Measurements from ENCODE around the gene SLC16A12.
"Not testable (repeated sequence)": the region's sequence is repeated elsewhere in the genome, so short reads cannot be mapped to it uniquely, and the experiment has no call there.

The SLC16A12 gene

GRCh38 chr10:89470628-89471027 is 64.8 kb downstream of the SLC16A12 start:
- DNase-seq (ENCODE audit: low read depth): no peak

GRCh38 chr10:89469517-89469916 is 65.9 kb downstream of the SLC16A12 start:
- DNase-seq (ENCODE audit: low read depth): no peak

GRCh38 chr10:89468191-89468965 is 67.0 kb downstream of the SLC16A12 start:
- no peak for DNase-seq (ENCODE audit: low read depth)

GRCh38 chr10:89466599-89467035 is 68.8 kb downstream of the SLC16A12 start:
- DNase-seq (ENCODE audit: low read depth): peak; percentile 38

DNA sequence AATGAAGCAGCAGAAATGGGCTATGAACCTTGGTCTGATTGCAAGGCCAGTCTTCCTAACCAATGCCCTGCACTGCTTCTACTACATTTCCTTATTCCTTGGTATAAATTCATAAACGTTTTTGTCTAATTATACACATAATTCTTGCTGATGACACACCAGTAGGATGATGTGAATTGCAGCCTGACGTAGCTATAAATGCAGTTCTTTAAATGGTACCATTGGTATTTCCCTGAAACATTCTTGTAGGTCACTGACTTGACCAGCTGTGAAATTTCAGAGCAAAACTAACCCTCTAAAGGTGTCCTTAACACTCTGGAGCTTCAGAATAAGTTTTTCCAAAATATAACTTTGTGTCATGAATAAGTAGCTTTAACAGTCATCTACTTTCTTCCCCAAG is 70.2 kb downstream of the SLC16A12 start:
- DNase-seq (ENCODE audit: low read depth): no peak

GRCh38 chr10:89463846-89464537 is 71.4 kb downstream of the SLC16A12 start:
- DNase-seq (ENCODE audit: low read depth): no peak

DNA sequence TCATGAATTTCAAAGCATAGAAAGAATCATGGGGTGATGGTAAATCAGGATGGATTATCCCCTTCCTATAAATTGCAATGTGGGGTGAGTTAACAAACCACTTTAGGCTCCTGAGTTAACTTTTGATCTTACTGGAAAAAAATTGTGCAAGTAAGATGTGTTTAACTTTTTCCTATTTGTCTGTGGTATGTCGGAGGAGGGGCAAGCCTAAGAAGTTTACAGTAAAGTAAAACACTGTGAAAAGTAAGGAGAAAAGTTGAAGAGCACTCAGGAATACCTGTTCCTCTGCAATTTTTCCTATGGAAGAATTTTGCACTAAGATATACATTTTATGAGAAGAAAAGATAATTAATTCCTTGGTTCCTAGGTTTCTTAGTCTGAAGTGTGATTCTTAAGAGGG is 76.6 kb downstream of the SLC16A12 start:
- no peak for DNase-seq (ENCODE audit: low read depth)

- peak; percentile 60 for DNase-seq (ENCODE audit: low read depth)
These were observed 77.1 kb downstream of the SLC16A12 start for GRCh38 chr10:89458291-89458690.

DNA sequence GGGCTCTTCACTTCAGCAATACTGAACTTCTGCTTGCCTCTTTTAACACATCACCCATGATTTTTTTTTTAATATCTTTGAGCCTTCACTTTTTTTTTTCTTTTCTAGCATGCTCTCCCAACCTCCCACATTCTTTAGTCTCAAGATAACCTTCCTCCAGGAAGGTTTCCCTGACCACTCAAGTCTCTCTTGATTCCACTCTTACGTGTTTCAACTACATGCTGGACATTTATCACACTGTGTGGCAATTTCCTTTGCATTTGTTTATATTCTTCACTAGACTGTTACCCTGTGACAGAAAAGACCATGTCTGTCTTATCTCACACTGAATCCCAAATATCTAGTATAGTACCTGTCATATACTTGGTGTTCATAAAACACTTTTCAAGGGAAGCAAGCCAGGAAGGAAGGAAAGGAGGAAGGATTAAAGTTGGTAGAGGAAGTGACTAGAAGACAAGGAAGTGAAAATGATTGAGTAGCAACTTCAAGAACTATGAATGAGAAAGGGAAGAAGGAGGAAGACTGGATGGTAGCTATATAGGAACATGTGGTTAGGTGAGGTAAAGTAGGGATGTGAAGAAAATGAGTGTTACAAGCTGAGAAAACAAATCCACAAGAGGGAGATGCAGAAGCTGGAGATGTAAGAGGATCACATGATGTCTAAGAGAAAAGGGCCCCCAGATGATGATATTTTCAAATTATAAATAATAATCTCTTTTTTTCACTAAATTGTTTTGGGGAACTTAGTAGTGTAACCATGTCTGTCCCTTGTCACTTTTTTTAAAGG is 80.6 kb downstream of the SLC16A12 start:
- DNase-seq (ENCODE audit: low read depth): no peak

- no peak for DNase-seq (ENCODE audit: low read depth)
These were observed 83.2 kb downstream of the SLC16A12 start for GRCh38 chr10:89452193-89452592.

DNA sequence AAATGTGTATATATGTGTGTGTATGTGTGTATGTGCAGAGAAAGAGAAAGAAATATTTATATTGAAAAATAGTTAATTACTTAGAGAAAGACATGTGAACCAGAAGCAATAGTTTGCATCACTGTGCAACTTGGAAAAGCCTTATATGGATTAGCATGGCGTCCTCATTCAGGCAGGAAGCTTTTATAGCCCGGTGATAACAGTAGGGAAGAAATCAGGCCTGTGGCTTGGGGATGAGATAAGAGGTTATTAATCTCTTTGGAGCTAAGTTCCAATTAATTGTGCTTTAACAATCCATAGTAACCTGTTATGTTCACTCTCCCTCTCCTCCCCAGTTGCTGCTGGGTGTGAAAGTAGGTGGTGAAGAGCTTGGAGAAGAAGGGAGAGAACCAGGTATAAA is 84.5 kb downstream of the SLC16A12 start:
- DNase-seq (ENCODE audit: low read depth): no peak

GRCh38 chr10:89444819-89445218 is 90.6 kb downstream of the SLC16A12 start:
- not testable (repeated sequence) for DNase-seq (ENCODE audit: low read depth)

DNA sequence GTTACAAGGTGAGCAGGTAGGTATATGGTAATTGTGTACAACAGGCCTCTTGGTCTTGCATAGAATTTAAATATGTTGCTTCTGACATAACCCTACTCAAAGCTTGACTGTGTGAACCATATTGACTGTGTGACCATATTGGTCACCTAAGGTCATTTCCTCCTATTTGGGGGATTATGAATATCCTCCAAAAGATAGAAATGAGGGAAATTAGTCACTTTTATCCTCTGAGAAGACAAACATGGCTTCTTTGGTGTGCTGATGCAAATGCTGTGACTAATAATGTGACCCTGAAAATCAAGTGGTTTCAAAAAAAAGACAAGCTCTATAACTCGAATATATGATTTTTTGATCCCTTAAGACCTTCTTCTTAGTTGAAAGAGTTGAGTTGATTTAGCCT is 93.1 kb downstream of the SLC16A12 start:
- DNase-seq (ENCODE audit: low read depth): no peak

- no peak for DNase-seq (ENCODE audit: low read depth)
These were observed 95.0 kb downstream of the SLC16A12 start for GRCh38 chr10:89440226-89441009.

DNA sequence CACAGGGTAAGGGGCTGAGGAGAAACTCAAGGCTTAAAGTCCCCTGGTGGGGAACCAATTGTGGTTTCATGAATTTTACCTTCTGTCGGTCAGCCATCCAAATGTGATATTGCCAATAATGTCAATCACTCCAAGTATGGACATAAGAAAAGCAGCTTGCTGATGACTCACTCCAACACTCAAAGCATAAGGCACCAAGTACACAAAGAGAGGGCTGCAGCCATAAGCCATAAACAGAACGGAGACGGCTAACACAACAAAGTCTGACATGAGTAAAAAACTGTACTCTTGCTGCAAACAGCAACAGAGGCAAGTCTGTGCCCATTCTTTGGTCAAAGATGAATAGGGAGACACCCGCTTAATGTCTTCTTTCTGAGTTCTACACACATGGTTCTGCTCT is 96.9 kb downstream of the SLC16A12 start:
- no peak for DNase-seq (ENCODE audit: low read depth)

- DNase-seq (ENCODE audit: low read depth): peak; percentile 67
These were observed 103.4 kb downstream of the SLC16A12 start for GRCh38 chr10:89431977-89432376.

- DNase-seq (ENCODE audit: low read depth): no peak
These were observed 106.5 kb downstream of the SLC16A12 start for GRCh38 chr10:89428877-89429276.

GRCh38 chr10:89427629-89428028 is 107.8 kb downstream of the SLC16A12 start:
- peak; percentile 71 for DNase-seq (ENCODE audit: low read depth)

GRCh38 chr10:89426230-89426868 is 109.0 kb downstream of the SLC16A12 start:
- peak; percentile 45 for DNase-seq (ENCODE audit: low read depth)

GRCh38 chr10:89425000-89425399 is 110.4 kb downstream of the SLC16A12 start:
- no peak for DNase-seq (ENCODE audit: low read depth)

GRCh38 chr10:89421018-89421476 is 114.3 kb downstream of the SLC16A12 start:
- no peak for DNase-seq (ENCODE audit: low read depth)

Data from non-pigmented ciliary epithelial cell (primary cell).